Keratinocyte (primary cell): Measurements from ENCODE around the gene ACSL3. TPM values are rescaled to one million over a fixed set of nuclear protein-coding genes. Genes with fewer than 3 reads are reported as not detected.

Experiments
- DNase-seq: peaks from one replicate; pipeline ENCODE4 v3.0.0-alpha.2; 2011; ENCODE audit warnings: low read depth, missing footprints, low spot score
- FAIRE-seq: peaks from 2 replicates; lab custom pipeline; 2011; peaks lifted over from hg19 to GRCh38; lab: Jason Lieb, UNC
- H2AFZ ChIP-seq: 2 replicates; pipeline ENCODE4 v1.6.0; 2012; ENCODE audit warnings: low read length, control low read depth, inconsistent platforms; ENCODE audit not compliant: control insufficient read depth
- H3K27ac ChIP-seq: 2 replicates; pipeline ENCODE4 v1.5.1; 2011; ENCODE audit warnings: low read length; ENCODE audit not compliant: control insufficient read depth, insufficient read depth
- H3K27me3 ChIP-seq: 3 replicates; pipeline ENCODE4 v1.6.0; 2011; ENCODE audit warnings: low read length; ENCODE audit not compliant: control insufficient read depth, insufficient read depth; ENCODE audit errors: extremely low read depth
- H3K36me3 ChIP-seq, 2 experiments: 2 replicates in 1 of 2; 3 replicates in 1 of 2; pipeline ENCODE4 v1.5.1; 2011; ENCODE audit warnings: low read length in 2 of 2, mild to moderate bottlenecking in 1 of 2; ENCODE audit not compliant: control insufficient read depth in 2 of 2, insufficient read depth in 2 of 2; ENCODE audit errors: extremely low read depth in 1 of 2
- H3K4me1 ChIP-seq: 3 replicates; pipeline ENCODE4 v1.5.1; 2011; ENCODE audit warnings: low read length; ENCODE audit not compliant: control insufficient read depth, insufficient read depth; ENCODE audit errors: extremely low read depth
- H3K4me2 ChIP-seq: 3 replicates; pipeline ENCODE4 v1.6.0; 2011; ENCODE audit warnings: low read depth, low read length; ENCODE audit not compliant: control insufficient read depth, insufficient read depth; ENCODE audit errors: extremely low read depth
- H3K4me3 ChIP-seq, 3 experiments: fragments of 200-600 bp in 1 of 3; sonication (generic) in 1 of 3; 2 replicates in 2 of 3; 3 replicates in 1 of 3; pipeline ENCODE4 v1.5.1; 2011 to 2016; ENCODE audit warnings: low read length in 3 of 3, mild to moderate bottlenecking in 3 of 3, control low read depth in 2 of 3, inconsistent platforms in 1 of 3, low read depth in 1 of 3, mixed read lengths in 1 of 3, mixed run types in 1 of 3, moderate library complexity in 1 of 3; ENCODE audit not compliant: control insufficient read depth in 2 of 3, insufficient read depth in 2 of 3; ENCODE audit errors: extremely low read depth in 1 of 3
- H3K79me2 ChIP-seq: 2 replicates; pipeline ENCODE4 v1.6.0; 2012; ENCODE audit warnings: low read length; ENCODE audit not compliant: control insufficient read depth, insufficient read depth
- H3K9ac ChIP-seq: 3 replicates; pipeline ENCODE4 v1.6.0; 2011; ENCODE audit warnings: low read length; ENCODE audit not compliant: control insufficient read depth, insufficient read depth; ENCODE audit errors: extremely low read depth
- H3K9me1 ChIP-seq: 3 replicates; pipeline ENCODE4 v1.6.0; 2011; ENCODE audit warnings: low read length; ENCODE audit not compliant: control insufficient read depth, insufficient read depth; ENCODE audit errors: extremely low read depth
- H3K9me3 ChIP-seq: 2 replicates; pipeline ENCODE4 v1.5.1; 2012; ENCODE audit warnings: low read depth, low read length; ENCODE audit not compliant: control insufficient read depth
- H4K20me1 ChIP-seq: 3 replicates; pipeline ENCODE4 v1.6.0; 2011; ENCODE audit warnings: low read length; ENCODE audit not compliant: control insufficient read depth, insufficient read depth; ENCODE audit errors: extremely low read depth
- EZH2 ChIP-seq: IDR thresholded peaks from one replicate; pipeline ENCODE4 v1.6.1; 2012; ENCODE audit warnings: inconsistent platforms, mild to moderate bottlenecking, low read length, moderate library complexity
- dilution Hi-C: fragments of 300-500 bp; cut with MboI; formaldehyde crosslinking; loops from one replicate; pipeline ENCODE4 v1.7.0; 2020; ENCODE audit warnings: low sequenced_read_pairs; ENCODE audit not compliant: extremely low pct_ligation_motif_present
- polyA plus RNA-seq, 5 experiments: library from polyadenylated mRNA; depleted of rRNA in 3 of 5; stranded (reverse) in 3 of 5; stranded (forward) in 1 of 5; unstranded in 1 of 5; fragments of >200 nt; gene quantifications; 1 replicate in 1 of 5; 2 replicates in 3 of 5; 3 replicates in 1 of 5; pipeline versions ENCODE4 v1.2.1 to v1.2.3, GENCODE V29; 2011 to 2012; ENCODE audit warnings: missing spikeins in 2 of 5, low read depth in 1 of 5, low replicate concordance in 1 of 5
- TF ChIP-seq, protein P1 (sequence below), 3 experiments: IDR thresholded peaks in 1 of 3; conservative IDR thresholded peaks in 1 of 3; optimal IDR thresholded peaks in 1 of 3; 2 replicates in 2 of 3; 3 replicates in 1 of 3; pipeline versions ENCODE3 to v1.5.1; 2011; ENCODE audit warnings: low read length in 3 of 3, mild to moderate bottlenecking in 3 of 3, moderate library complexity in 2 of 3, control low read depth in 1 of 3, inconsistent platforms in 1 of 3; ENCODE audit not compliant: insufficient read depth in 2 of 3; ENCODE audit errors: extremely low read depth in 1 of 3

ACSL3 gene
- polyA plus RNA-seq, 1 donor (not counting 4 experiments of a cell fraction or from before 2014, with no cell fraction given), result 197 TPM

DNA sequence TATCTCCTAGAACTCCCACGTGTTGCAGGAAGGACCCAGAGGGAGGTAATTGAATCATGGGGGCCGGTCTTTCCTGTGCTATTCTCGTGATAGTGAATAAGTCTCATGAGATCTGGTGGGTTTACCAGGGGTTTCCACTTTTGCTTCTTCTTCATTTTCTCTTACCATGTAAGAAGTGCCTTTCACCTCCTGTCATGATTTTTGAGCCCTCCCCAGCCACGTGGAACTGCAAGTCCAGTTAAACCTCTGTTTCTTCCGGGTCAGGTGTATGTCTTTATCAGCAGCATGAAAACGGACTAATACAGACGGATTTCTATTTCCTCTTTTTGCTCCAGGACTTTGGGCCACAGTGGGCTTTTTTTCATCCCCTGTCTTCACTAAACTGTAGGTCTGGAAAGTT, 102.8 kb downstream of the ACSL3 start:
- H3K4me1 ChIP-seq, result peaks cover 16% of the 10 kb centered on the region
- no peak overlapping the region for H3K4me2 ChIP-seq
- no peaks in the 10 kb centered on the region for H4K20me1 ChIP-seq
- TF ChIP-seq, protein P1, sequence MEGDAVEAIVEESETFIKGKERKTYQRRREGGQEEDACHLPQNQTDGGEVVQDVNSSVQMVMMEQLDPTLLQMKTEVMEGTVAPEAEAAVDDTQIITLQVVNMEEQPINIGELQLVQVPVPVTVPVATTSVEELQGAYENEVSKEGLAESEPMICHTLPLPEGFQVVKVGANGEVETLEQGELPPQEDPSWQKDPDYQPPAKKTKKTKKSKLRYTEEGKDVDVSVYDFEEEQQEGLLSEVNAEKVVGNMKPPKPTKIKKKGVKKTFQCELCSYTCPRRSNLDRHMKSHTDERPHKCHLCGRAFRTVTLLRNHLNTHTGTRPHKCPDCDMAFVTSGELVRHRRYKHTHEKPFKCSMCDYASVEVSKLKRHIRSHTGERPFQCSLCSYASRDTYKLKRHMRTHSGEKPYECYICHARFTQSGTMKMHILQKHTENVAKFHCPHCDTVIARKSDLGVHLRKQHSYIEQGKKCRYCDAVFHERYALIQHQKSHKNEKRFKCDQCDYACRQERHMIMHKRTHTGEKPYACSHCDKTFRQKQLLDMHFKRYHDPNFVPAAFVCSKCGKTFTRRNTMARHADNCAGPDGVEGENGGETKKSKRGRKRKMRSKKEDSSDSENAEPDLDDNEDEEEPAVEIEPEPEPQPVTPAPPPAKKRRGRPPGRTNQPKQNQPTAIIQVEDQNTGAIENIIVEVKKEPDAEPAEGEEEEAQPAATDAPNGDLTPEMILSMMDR (optimal IDR thresholded peaks at IDR 0.05 in 1 of 3, IDR thresholded peaks at IDR 0.05 in 1 of 3, conservative IDR thresholded peaks at IDR 0.05 in 1 of 3; ENCODE audit: extremely low read depth in 1 of 3, insufficient read depth in 2 of 3, low read length in 3 of 3), result no peak
- TF ChIP-seq EZH2, result no peak
- H3K79me2 ChIP-seq, result no peaks in the 10 kb centered on the region
- no peak overlapping the region for H2AFZ ChIP-seq
- no peaks in the 10 kb centered on the region for H3K36me3 ChIP-seq
- H3K27me3 ChIP-seq, result no peaks in the 10 kb centered on the region
- FAIRE-seq (no peak), DNase-seq (no peak)
- no peak overlapping the region for H3K9ac ChIP-seq
- no peaks in the 10 kb centered on the region for H3K9me1 ChIP-seq
- dilution Hi-C loops, result no loop called here
- H3K4me3 ChIP-seq, result no peak overlapping the region
- no peak overlapping the region for H3K27ac ChIP-seq
- H3K9me3 ChIP-seq, result no peaks in the 10 kb centered on the region

DNA sequence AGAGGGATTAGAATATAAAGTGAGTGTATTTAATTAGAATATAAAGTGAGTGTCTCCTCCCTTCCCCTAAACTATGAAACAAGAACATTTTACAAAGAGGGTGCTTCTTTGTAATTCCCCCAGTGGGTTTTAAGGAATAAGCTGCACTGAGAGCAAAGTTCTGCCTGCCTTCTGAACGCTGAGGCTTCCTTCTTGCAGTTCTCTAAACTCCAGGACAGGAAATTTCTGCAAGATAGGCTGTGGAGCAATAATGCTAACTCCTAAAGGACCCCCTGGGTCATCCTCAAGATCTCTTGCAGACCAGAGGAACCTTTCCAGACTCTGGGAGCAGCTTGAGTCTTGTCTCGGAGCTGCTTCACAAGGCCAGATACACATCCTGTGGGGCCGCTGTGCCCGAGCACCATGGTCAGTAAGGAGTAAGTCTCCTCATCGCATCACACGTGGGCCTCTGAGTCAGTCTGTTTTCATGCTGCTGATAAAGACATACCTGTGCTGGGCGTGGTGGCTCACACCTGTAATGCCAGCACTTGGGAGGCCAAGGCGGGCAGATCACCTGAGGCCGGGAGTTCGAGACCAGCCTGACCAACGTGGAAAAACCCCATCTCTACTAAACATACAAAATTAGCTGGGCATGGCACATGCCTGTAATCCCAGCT, 103.7 kb downstream of the ACSL3 start:
- no peak for FAIRE-seq
- dilution Hi-C loops, result no loop called here
- no peak overlapping the region for H2AFZ ChIP-seq

More for the DNA sequence above, 103.7 kb downstream of the ACSL3 start:
- Histone ChIP-seq H4K20me1 (no peaks in the 10 kb centered on the region), H3K27ac (no peak overlapping the region), H3K9ac (no peak overlapping the region), H3K9me1 (no peaks in the 10 kb centered on the region), H3K27me3 (no peaks in the 10 kb centered on the region), H3K36me3 (no peaks in the 10 kb centered on the region), H3K4me2 (no peak overlapping the region), H3K79me2 (no peaks in the 10 kb centered on the region), H3K4me3 (no peak overlapping the region), H3K9me3 (no peaks in the 10 kb centered on the region), H3K4me1 (peaks cover 8% of the 10 kb centered on the region)
- DNase-seq, result no peak
- no peak for TF ChIP-seq EZH2
- TF ChIP-seq, protein P1 (optimal IDR thresholded peaks at IDR 0.05 in 1 of 3, IDR thresholded peaks at IDR 0.05 in 1 of 3, conservative IDR thresholded peaks at IDR 0.05 in 1 of 3; ENCODE audit: extremely low read depth in 1 of 3, insufficient read depth in 2 of 3, low read length in 3 of 3), result no peak
